Measurements from ENCODE around the gene RETREG2. TPM values are rescaled to one million over a fixed set of nuclear protein-coding genes. Genes with fewer than 3 reads are reported as not detected.

RETREG2 gene
- total and polyA plus RNA-seq, 2 of the 8 experiments (the other 6 are each of a cell fraction or from before 2014, with no cell fraction given): 51.3 to 67.4 TPM

- no peak overlapping the region for H3K56ac ChIP-seq (replicated peaks; ENCODE audit: insufficient read length, low read depth, low read length)
- H3K9me3 ChIP-seq (ENCODE audit: insufficient read depth in 2 of 2, low read depth in 1 of 2, low read length in 1 of 2): no peaks in the 10 kb centered on the region
- no peak overlapping the region for H3K4me3 ChIP-seq (ENCODE audit: extremely low read depth in 1 of 4, insufficient read depth in 2 of 4, low read depth in 3 of 4, low read length in 4 of 4)
- no peak overlapping the region for H2BK15ac ChIP-seq (ENCODE audit: low read length)
- H2BK5ac ChIP-seq (ENCODE audit: low read depth, low read length): no peak overlapping the region
- no peak overlapping the region for H2AK5ac ChIP-seq (ENCODE audit: low read depth, low read length)
- no peak overlapping the region for H3K27ac ChIP-seq (ENCODE audit: low read depth, low read length)
- DNase-seq (ENCODE audit: low read depth in 1 of 2, low spot score in 2 of 2) (no peak), FAIRE-seq (no peak)
- H3K4me1 ChIP-seq (replicated peaks in 1 of 4; ENCODE audit: control insufficient read depth in 3 of 4, insufficient read depth in 4 of 4, low read length in 3 of 4): peaks cover 0 to 5% (median 2%) of the 10 kb centered on the region in 4 experiments; a peak in 3 of 7 replicates
- no peak overlapping the region for H4K8ac ChIP-seq (ENCODE audit: extremely low read depth, insufficient read depth, low read length)
- no peak overlapping the region for H3K18ac ChIP-seq (ENCODE audit: extremely low read depth, low read length)
- 81% methylated on average over 8 of the region's 8 CpGs; no CpG with 5 or more reads in 1 of the 2 experiments for WGBS, 2 experiments (ENCODE audit: extremely low coverage in 1 of 2, insufficient coverage in 1 of 2, insufficient read length in 1 of 2, insufficient replicate concordance in 2 of 2, low coverage in 1 of 2, low lambda C conversion rate in 2 of 2, missing lambda C conversion rate in 1 of 2)
- peaks cover 0 to 2% (median 0%) of the 10 kb centered on the region in 4 experiments; a peak in 3 of 8 replicates for H3K36me3 ChIP-seq (ENCODE audit: control insufficient read depth in 2 of 4, insufficient read depth in 4 of 4, low read length in 3 of 4)
- ChIA-PET CTCF (ENCODE audit: partially characterized antibody) (interaction anchor here (0.6 to 12.5 kb wide), 25 partner anchors 9 to 281 kb away, joined by 3 to 149 read pairs (median 3); partner anchors contain the start of genes CDK5R2, CNPPD1, GLB1L and IHH), POLR2A (ENCODE audit: partially characterized antibody) (interaction anchor here (0.7 to 1.6 kb wide), 5 partner anchors 19 to 139 kb away, joined by 3 to 5 read pairs (median 3); partner anchors contain the start of gene CNPPD1)
- peaks cover 2 to 5% of the 10 kb centered on the region in 2 experiments for H4K20me1 ChIP-seq (replicated peaks in 1 of 2; ENCODE audit: control insufficient read depth in 1 of 2, insufficient read depth in 2 of 2, low read length in 2 of 2)
- no peak overlapping the region for H3K4me2 ChIP-seq (ENCODE audit: insufficient read depth in 1 of 2, low read depth in 2 of 2, low read length in 2 of 2)
- no peak for TF ChIP-seq SIX5 (IDR thresholded peaks at IDR 0.05; ENCODE audit: low read depth, low read length)
- no peak for TF ChIP-seq EZH2 (IDR thresholded peaks at IDR 0.05; ENCODE audit: low read depth, low read length, severe bottlenecking)
- no peak for TF ChIP-seq TEAD4 (IDR thresholded peaks at IDR 0.05; ENCODE audit: low read depth, low read length)
- no peak for TF ChIP-seq ASH2L (IDR thresholded peaks at IDR 0.05; ENCODE audit: low read length)
- TF ChIP-seq POU5F1 (IDR thresholded peaks at IDR 0.05; ENCODE audit: low read depth, low read length): no peak
- no peaks in the 10 kb centered on the region for H3K79me1 ChIP-seq (ENCODE audit: low read depth, low read length)
- H3K27me3 ChIP-seq (replicated peaks in 1 of 4; ENCODE audit: control insufficient read depth in 3 of 4, extremely low read depth in 1 of 4, insufficient read depth in 3 of 4, low read length in 3 of 4): no peaks in the 10 kb centered on the region; a peak in 1 of 7 replicates
- H3K79me2 ChIP-seq (ENCODE audit: control insufficient read depth in 1 of 2, insufficient read depth in 2 of 2, low read length in 2 of 2): no peaks in the 10 kb centered on the region
- no peak overlapping the region for H2AFZ ChIP-seq (ENCODE audit: low read length)
- H2BK12ac ChIP-seq (ENCODE audit: low read depth, low read length): no peak overlapping the region
- peaks cover 2% of the 10 kb centered on the region; the same call in 1 of the 2 replicates for H3K23me2 ChIP-seq (ENCODE audit: low read depth, low read length)
- H4K5ac ChIP-seq (ENCODE audit: insufficient read length, low read depth, low read length): no peak overlapping the region
- no peak overlapping the region for H3K14ac ChIP-seq (ENCODE audit: insufficient read length)
- H2BK120ac ChIP-seq (replicated peaks; ENCODE audit: low read depth, low read length): no peak overlapping the region
- H3K9ac ChIP-seq (replicated peaks in 1 of 4; ENCODE audit: extremely low read depth in 1 of 4, low read depth in 3 of 4, low read length in 3 of 4): no peak overlapping the region
- H2BK20ac ChIP-seq (ENCODE audit: low read length): no peak overlapping the region
- H4K91ac ChIP-seq (replicated peaks; ENCODE audit: insufficient read length, low read length): no peak overlapping the region
- H3K23ac ChIP-seq (ENCODE audit: insufficient read length): no peak overlapping the region
- H3K4ac ChIP-seq (replicated peaks; ENCODE audit: insufficient read length, low read depth, low read length): no peak overlapping the region
Observed at GRCh38 chr2:219157396-219157795, 20.7 kb upstream of the RETREG2 start.

Measured in H1 (cell line).